ENCODE results near the gene ACKR2.

GRCh38 chr3:42914771-42915515, 105.7 kb downstream of the ACKR2 start:
- TF ChIP-seq EP300 (IDR thresholded peaks at IDR 0.05; ENCODE audit: borderline replicate concordance in 1 of 2, low read depth in 1 of 2, low read length in 1 of 2) (no peak), MAX (IDR thresholded peaks at IDR 0.05; ENCODE audit: low read depth) (no peak), CTCF (IDR thresholded peaks at IDR 0.05) (no peak), RXRA (IDR thresholded peaks at IDR 0.05; ENCODE audit: borderline replicate concordance, low read depth) (no peak), RAD21 (IDR thresholded peaks at IDR 0.05; ENCODE audit: low read length) (no peak), POLR2AphosphoS5 (IDR thresholded peaks at IDR 0.05; ENCODE audit: low read depth, low read length) (no peak), TCF12 (IDR thresholded peaks at IDR 0.05) (no peak), YY1 (IDR thresholded peaks at IDR 0.05; ENCODE audit: low read depth) (no peak), CHD2 (IDR thresholded peaks at IDR 0.05; ENCODE audit: low read length, partially characterized antibody) (no peak), TAF1 (IDR thresholded peaks at IDR 0.05; ENCODE audit: borderline replicate concordance, low read depth, low read length) (no peak), FOXM1 (IDR thresholded peaks at IDR 0.05; ENCODE audit: low read depth) (no peak), NRF1 (IDR thresholded peaks at IDR 0.05; ENCODE audit: low read depth, low read length) (no peak)
